Loucy (cell line): Measurements from ENCODE around the gene RNF7.
"Not testable (repeated sequence)": the region's sequence is repeated elsewhere in the genome, so short reads cannot be mapped to it uniquely, and the experiment has no call there.

Experiments
- H2AFZ ChIP-seq: fragments of 200-600 bp; sonication (generic); 2 replicates; pipeline ENCODE4 v1.6.0; 2016; ENCODE audit warnings: antibody characterized with exemption, mild to moderate bottlenecking, low read length, moderate library complexity
- H3F3A ChIP-seq: fragments of 200-600 bp; 2 replicates; pipeline ENCODE4 v1.6.0; 2016; ENCODE audit warnings: antibody characterized with exemption, low read depth, mild to moderate bottlenecking
- H3K27me3 ChIP-seq: fragments of 200-600 bp; sonication (generic); 2 replicates; pipeline ENCODE4 v1.6.1; 2014; ENCODE audit warnings: low read length, mild to moderate bottlenecking; ENCODE audit not compliant: insufficient read depth, poor library complexity, severe bottlenecking
- H3K36me3 ChIP-seq: fragments of 200-600 bp; sonication (generic); 2 replicates; pipeline ENCODE4 v1.6.1; 2016; ENCODE audit warnings: low read length; ENCODE audit not compliant: insufficient read depth
- H3K4me1 ChIP-seq: fragments of 200-600 bp; sonication (generic); 2 replicates; pipeline ENCODE4 v1.5.1; 2014; ENCODE audit warnings: low read length, mild to moderate bottlenecking; ENCODE audit not compliant: insufficient read depth, poor library complexity, severe bottlenecking
- H3K4me2 ChIP-seq: fragments of 200-600 bp; sonication (generic); 2 replicates; pipeline ENCODE4 v1.6.0; 2014; ENCODE audit warnings: antibody characterized with exemption, low read length, low read depth, mild to moderate bottlenecking; ENCODE audit not compliant: poor library complexity, severe bottlenecking
- H3K4me3 ChIP-seq: fragments of 200-600 bp; sonication (generic); 2 replicates; pipeline ENCODE4 v1.5.1; 2014; ENCODE audit warnings: low read length, mild to moderate bottlenecking, mixed read lengths; ENCODE audit not compliant: poor library complexity, severe bottlenecking
- H3K79me2 ChIP-seq: fragments of 200-600 bp; sonication (generic); 2 replicates; pipeline ENCODE4 v1.6.1; 2014; ENCODE audit warnings: low read length; ENCODE audit not compliant: insufficient read depth
- H3K9ac ChIP-seq: fragments of 200-600 bp; sonication (generic); 2 replicates; pipeline ENCODE4 v1.6.0; 2014; ENCODE audit warnings: mild to moderate bottlenecking, low read depth, low read length, moderate library complexity; ENCODE audit not compliant: poor library complexity, severe bottlenecking
- H3K9me2 ChIP-seq: fragments of 200-600 bp; sonication (generic); replicated peaks from 2 replicates; pipeline ENCODE4 v1.6.1; 2016; ENCODE audit warnings: low read depth, low read length, mixed read lengths
- H3K9me3 ChIP-seq: fragments of 200-600 bp; sonication (generic); 2 replicates; pipeline ENCODE4 v1.6.1; 2014; ENCODE audit warnings: mild to moderate bottlenecking, antibody characterized with exemption, low read length, low read depth; ENCODE audit not compliant: insufficient read depth
- H4K20me1 ChIP-seq: fragments of 200-600 bp; sonication (generic); 2 replicates; pipeline ENCODE4 v1.6.0; 2014; ENCODE audit warnings: antibody characterized with exemption, low read length, mild to moderate bottlenecking; ENCODE audit not compliant: insufficient read depth, poor library complexity, severe bottlenecking
- CTCF ChIP-seq: fragments of 200-600 bp; sonication (generic); conservative IDR thresholded peaks from 2 replicates; pipeline ENCODE4 v1.5.1; 2014; ENCODE audit warnings: mild to moderate bottlenecking, antibody characterized with exemption, low read length
- EZH2phosphoT487 ChIP-seq: fragments of 200-600 bp; IDR thresholded peaks from 2 replicates; pipeline ENCODE4 v1.6.1; 2018; ENCODE audit warnings: antibody characterized with exemption, mild to moderate bottlenecking, moderate library complexity, borderline replicate concordance

RNF7 gene

GRCh38 chr3:141746962-141747361 lies 8.9 kb downstream of the RNF7 start:
- no peak overlapping the region for H3K9ac ChIP-seq
- peaks cover 28% of the 10 kb centered on the region for H3K36me3 ChIP-seq

GRCh38 chr3:141753399-141753798 lies 15.3 kb downstream of the RNF7 start:
- Histone ChIP-seq H3K9ac (no peak overlapping the region), H3K4me1 (no peaks in the 10 kb centered on the region), H3K4me3 (no peak overlapping the region), H3K27me3 (no peaks in the 10 kb centered on the region), H3K79me2 (no peaks in the 10 kb centered on the region), H2AFZ (no peak overlapping the region), H3F3A (no peaks in the 10 kb centered on the region), H3K36me3 (no peaks in the 10 kb centered on the region; the same call in 1 of the 2 replicates), H3K9me3 (no peaks in the 10 kb centered on the region), H3K4me2 (no peak overlapping the region), H3K9me2 (no peaks in the 10 kb centered on the region), H4K20me1 (no peaks in the 10 kb centered on the region)
- TF ChIP-seq CTCF (no peak), EZH2phosphoT487 (no peak)

More at GRCh38 chr3:141746962-141747361, 8.9 kb downstream of the RNF7 start:
- Histone ChIP-seq H3K9me2 (no peaks in the 10 kb centered on the region), H3K4me2 (no peak overlapping the region), H4K20me1 (peaks cover 22% of the 10 kb centered on the region), H2AFZ (no peak overlapping the region), H3K9me3 (no peaks in the 10 kb centered on the region), H3K79me2 (peaks cover 25% of the 10 kb centered on the region), H3F3A (no peaks in the 10 kb centered on the region), H3K4me3 (no peak overlapping the region), H3K4me1 (peaks cover 15% of the 10 kb centered on the region), H3K27me3 (no peaks in the 10 kb centered on the region)
- no peak for TF ChIP-seq EZH2phosphoT487
- TF ChIP-seq CTCF, result no peak

GRCh38 chr3:141754032-141754431 lies 15.9 kb downstream of the RNF7 start:
- Histone ChIP-seq H3K4me2 (no peak overlapping the region), H3K9me3 (no peaks in the 10 kb centered on the region), H3K9ac (no peak overlapping the region), H3K36me3 (no peaks in the 10 kb centered on the region; the same call in 1 of the 2 replicates), H3K79me2 (no peaks in the 10 kb centered on the region), H3K4me1 (no peaks in the 10 kb centered on the region), H4K20me1 (no peaks in the 10 kb centered on the region), H3K4me3 (no peak overlapping the region), H3K9me2 (no peaks in the 10 kb centered on the region), H3K27me3 (no peaks in the 10 kb centered on the region), H3F3A (no peaks in the 10 kb centered on the region), H2AFZ (no peak overlapping the region)
- no peak for TF ChIP-seq CTCF
- no peak for TF ChIP-seq EZH2phosphoT487

GRCh38 chr3:141762552-141762951 lies 24.5 kb downstream of the RNF7 start:
- not testable (repeated sequence) for H3K9me3 ChIP-seq, H3K36me3 ChIP-seq, H3K4me3 ChIP-seq, H3K9ac ChIP-seq, H3F3A ChIP-seq, H3K4me2 ChIP-seq, H3K27me3 ChIP-seq, H3K9me2 ChIP-seq, H3K79me2 ChIP-seq, H4K20me1 ChIP-seq, H2AFZ ChIP-seq
- H3K4me1 ChIP-seq, result peaks cover 14% of the 10 kb centered on the region
